Adipocyte (in vitro differentiated cells): ENCODE results near the gene DUSP1.

Source experiments
- DNase-seq: peaks from one replicate; pipeline ENCODE4 v3.0.0-alpha.2; 2015; ENCODE audit warnings: low read depth
- H3K27me3 ChIP-seq: replicated peaks from 2 replicates; pipeline ENCODE4 v1.7.0; 2013; ENCODE audit warnings: mild to moderate bottlenecking, low read length, moderate library complexity; ENCODE audit not compliant: control insufficient read depth, insufficient read depth
- H3K36me3 ChIP-seq: 2 replicates; pipeline ENCODE4 v1.7.0; 2013; ENCODE audit warnings: low read length, mild to moderate bottlenecking, moderate library complexity; ENCODE audit not compliant: control insufficient read depth, insufficient read depth, severe bottlenecking
- H3K4me1 ChIP-seq: 2 replicates; pipeline ENCODE4 v1.7.0; 2013; ENCODE audit warnings: mild to moderate bottlenecking, low read length, moderate library complexity; ENCODE audit not compliant: control insufficient read depth, insufficient read depth
- H3K4me3 ChIP-seq: 2 replicates; pipeline ENCODE4 v1.7.0; 2013; ENCODE audit warnings: mild to moderate bottlenecking, low read length, moderate library complexity
- H3K9ac ChIP-seq: 2 replicates; pipeline ENCODE4 v1.7.0; 2013; ENCODE audit warnings: mild to moderate bottlenecking, low read length, moderate library complexity
- H3K9me3 ChIP-seq: 2 replicates; pipeline ENCODE4 v1.7.0; 2013; ENCODE audit warnings: mild to moderate bottlenecking, low read length, moderate library complexity; ENCODE audit not compliant: control insufficient read depth

Gene DUSP1

GRCh38 chr5:172766287-172767108, 4.5 kb downstream of the DUSP1 start:
- Histone ChIP-seq H3K4me1 (peaks cover 17% of the 10 kb centered on the region), H3K9ac (peak overlapping the region; percentile 98), H3K27me3 (no peaks in the 10 kb centered on the region), H3K9me3 (no peaks in the 10 kb centered on the region), H3K4me3 (peak overlapping the region; percentile 96), H3K36me3 (peaks cover 34% of the 10 kb centered on the region)
- DNase-seq, result peak; percentile 88

- DNase-seq, result no peak
- no peaks in the 10 kb centered on the region for H3K27me3 ChIP-seq
- peak overlapping the region; percentile 98 for H3K9ac ChIP-seq
These were observed 5.2 kb downstream of the DUSP1 start for GRCh38 chr5:172765766-172766286.

GRCh38 chr5:172764861-172765765, 5.9 kb downstream of the DUSP1 start:
- H3K9ac ChIP-seq, result peak overlapping the region; percentile 98
- peaks cover 34% of the 10 kb centered on the region for H3K36me3 ChIP-seq
- peak; percentile 99 for DNase-seq
- H3K27me3 ChIP-seq, result no peaks in the 10 kb centered on the region
- peak overlapping the region; percentile 96 for H3K4me3 ChIP-seq
- H3K9me3 ChIP-seq, result peaks cover under 1% of the 10 kb centered on the region
- H3K4me1 ChIP-seq, result peaks cover 16% of the 10 kb centered on the region

More at GRCh38 chr5:172765766-172766286, 5.2 kb downstream of the DUSP1 start:
- Histone ChIP-seq H3K9me3 (no peaks in the 10 kb centered on the region), H3K36me3 (peaks cover 34% of the 10 kb centered on the region), H3K4me3 (peak overlapping the region; percentile 96), H3K4me1 (peaks cover 16% of the 10 kb centered on the region)

- Histone ChIP-seq H3K27me3 (no peaks in the 10 kb centered on the region), H3K4me3 (no peak overlapping the region), H3K4me1 (peaks cover 28% of the 10 kb centered on the region), H3K9me3 (peaks cover 2% of the 10 kb centered on the region), H3K9ac (no peak overlapping the region), H3K36me3 (peaks cover 14% of the 10 kb centered on the region)
- DNase-seq, result no peak
These were observed 7.9 kb downstream of the DUSP1 start for GRCh38 chr5:172763120-172763464.

- H3K27me3 ChIP-seq, result no peaks in the 10 kb centered on the region
- H3K9ac ChIP-seq, result no peak overlapping the region
- no peak overlapping the region for H3K4me3 ChIP-seq
- H3K9me3 ChIP-seq, result peaks cover 2% of the 10 kb centered on the region
- H3K4me1 ChIP-seq, result peaks cover 30% of the 10 kb centered on the region
- no peak for DNase-seq
- peaks cover 8% of the 10 kb centered on the region for H3K36me3 ChIP-seq
These were observed 8.5 kb downstream of the DUSP1 start for GRCh38 chr5:172762214-172763119.

GRCh38 chr5:172760959-172761358, 10.0 kb downstream of the DUSP1 start:
- no peaks in the 10 kb centered on the region for H3K27me3 ChIP-seq
- H3K4me3 ChIP-seq, result no peak overlapping the region
- H3K4me1 ChIP-seq, result peaks cover 27% of the 10 kb centered on the region
- peaks cover 2% of the 10 kb centered on the region for H3K9me3 ChIP-seq
- no peaks in the 10 kb centered on the region for H3K36me3 ChIP-seq
- no peak overlapping the region for H3K9ac ChIP-seq
- no peak for DNase-seq

- Histone ChIP-seq H3K4me1 (peaks cover 23% of the 10 kb centered on the region), H3K27me3 (no peaks in the 10 kb centered on the region), H3K9me3 (peaks cover 2% of the 10 kb centered on the region), H3K36me3 (no peaks in the 10 kb centered on the region), H3K4me3 (no peak overlapping the region), H3K9ac (no peak overlapping the region)
- DNase-seq, result no peak
These were observed 10.9 kb downstream of the DUSP1 start for GRCh38 chr5:172760136-172760535.

- DNase-seq, result no peak
- Histone ChIP-seq H3K9ac (peak overlapping the region; percentile 76), H3K4me3 (peak overlapping the region; percentile 72)
These were observed 12.2 kb downstream of the DUSP1 start for GRCh38 chr5:172758834-172759149.

GRCh38 chr5:172758077-172758833, 12.7 kb downstream of the DUSP1 start:
- Histone ChIP-seq H3K4me3 (peak overlapping the region; percentile 72), H3K4me1 (peaks cover 18% of the 10 kb centered on the region), H3K27me3 (no peaks in the 10 kb centered on the region), H3K9ac (peak overlapping the region; percentile 76), H3K36me3 (no peaks in the 10 kb centered on the region), H3K9me3 (peaks cover 2% of the 10 kb centered on the region)
- DNase-seq, result no peak

More at GRCh38 chr5:172758834-172759149, 12.2 kb downstream of the DUSP1 start:
- no peaks in the 10 kb centered on the region for H3K27me3 ChIP-seq
- peaks cover 18% of the 10 kb centered on the region for H3K4me1 ChIP-seq
- H3K36me3 ChIP-seq, result no peaks in the 10 kb centered on the region
- peaks cover 2% of the 10 kb centered on the region for H3K9me3 ChIP-seq

- H3K4me3 ChIP-seq, result peak overlapping the region; percentile 22
- H3K9ac ChIP-seq, result no peak overlapping the region
- DNase-seq, result no peak
- H3K27me3 ChIP-seq, result no peaks in the 10 kb centered on the region
- no peaks in the 10 kb centered on the region for H3K36me3 ChIP-seq
- H3K4me1 ChIP-seq, result peaks cover 18% of the 10 kb centered on the region
- H3K9me3 ChIP-seq, result peaks cover 2% of the 10 kb centered on the region
These were observed 13.5 kb downstream of the DUSP1 start for GRCh38 chr5:172757394-172758010.
